AG09319 (cell line): ENCODE data around the gene TMEM236.

ENCODE experiments used
- DNase-seq: peaks from one replicate; pipeline ENCODE4 v3.0.0-alpha.2; 2010; ENCODE audit warnings: low read depth; ENCODE audit errors: extremely low read depth
- CTCF ChIP-seq: IDR thresholded peaks from 2 replicates; pipeline ENCODE4 v1.5.1; 2011; ENCODE audit warnings: low read depth, mild to moderate bottlenecking, inconsistent platforms, low read length, moderate library complexity

Gene TMEM236, protein sequence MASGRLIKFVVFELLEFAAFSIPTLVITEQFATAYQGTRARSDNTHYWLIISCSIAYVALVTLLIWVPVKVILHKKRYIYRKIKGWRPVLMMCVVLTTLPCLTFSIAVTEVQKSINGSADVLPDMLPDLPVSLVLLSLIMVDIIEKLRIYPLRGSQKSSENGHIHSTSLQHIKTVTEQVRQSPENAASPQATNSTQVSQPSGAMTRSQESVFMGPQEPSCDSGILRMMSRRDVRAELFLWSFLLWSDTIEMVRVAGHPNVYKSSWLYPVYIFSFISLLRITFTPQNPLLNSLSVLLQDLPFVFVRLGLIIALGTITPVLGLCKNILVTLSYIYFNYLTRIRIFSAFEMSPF

DNA sequence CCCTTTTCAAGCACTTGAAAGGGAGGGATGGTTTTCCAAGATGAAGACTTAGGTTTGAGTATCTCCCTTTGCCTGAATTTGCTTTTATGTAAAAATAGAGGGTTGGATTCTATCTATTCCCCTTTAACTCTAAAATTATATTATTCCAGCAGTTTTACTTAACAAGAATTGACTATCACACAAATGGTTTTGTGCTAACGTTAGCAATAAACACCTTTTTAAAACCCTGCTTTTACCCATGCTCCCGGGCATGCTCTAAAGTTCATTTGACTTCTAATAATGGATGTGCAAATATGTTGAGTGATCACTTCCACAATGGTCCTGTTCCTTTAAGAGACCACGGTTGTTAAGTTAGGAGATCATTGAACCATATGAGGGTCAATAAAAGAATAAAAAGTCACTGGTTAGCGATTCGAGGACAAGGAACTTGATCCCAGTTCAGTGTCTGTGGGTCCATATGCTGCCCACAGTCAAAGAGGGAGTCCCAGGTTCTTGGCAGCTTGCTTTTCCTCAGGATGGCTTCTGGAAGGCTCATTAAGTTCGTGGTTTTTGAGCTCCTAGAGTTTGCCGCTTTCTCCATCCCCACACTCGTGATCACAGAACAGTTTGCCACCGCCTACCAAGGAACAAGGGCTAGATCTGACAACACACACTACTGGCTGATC lies at the start of gene TMEM236:
Gene TMEM236 (plus strand): TSS at position 421 of the 665 bp plus-strand sequence. CDS start 95 bp downstream, at position 516.
- TF ChIP-seq CTCF: no peak
- no peak for DNase-seq

DNA sequence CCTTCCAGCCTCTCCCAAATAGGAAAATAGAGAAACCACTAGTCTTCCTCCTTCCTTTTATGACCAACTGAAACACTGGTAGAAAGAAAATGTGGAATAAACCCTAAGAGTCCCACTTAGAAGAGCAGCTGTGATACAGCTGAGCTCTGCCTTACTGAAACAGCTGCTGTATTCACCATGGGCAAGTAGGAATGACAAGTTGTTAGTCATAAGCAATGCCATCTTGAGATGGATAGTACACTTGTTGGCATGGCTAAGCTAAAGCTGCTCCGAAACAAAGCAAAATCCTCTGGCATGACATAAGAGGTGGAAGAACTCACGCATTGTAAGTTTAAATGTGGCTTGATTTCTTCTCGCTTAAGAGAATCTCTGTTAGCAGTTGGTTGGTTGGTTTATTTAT lies 48.3 kb upstream of the TMEM236 start:
- TF ChIP-seq CTCF: no peak
- no peak for DNase-seq

DNA sequence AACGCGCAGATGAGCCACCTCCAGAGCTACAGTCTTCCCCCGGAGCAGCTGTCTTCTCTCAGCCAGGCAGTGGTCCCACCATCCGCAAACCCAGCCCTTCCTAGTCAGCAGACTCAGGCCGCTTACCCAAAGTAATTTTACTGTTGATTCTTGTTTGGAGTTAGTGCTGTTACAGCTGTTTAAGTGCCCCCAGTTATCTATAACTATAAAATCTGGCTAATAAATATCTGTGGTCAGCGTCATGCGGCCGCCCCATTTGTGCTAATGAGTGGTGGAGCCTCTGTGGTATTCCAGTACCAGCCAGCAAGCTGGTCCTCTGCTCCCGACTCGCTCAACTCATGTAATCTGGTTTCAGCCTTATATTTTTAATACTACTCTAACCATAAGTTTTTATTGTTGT lies 43.2 kb upstream of the TMEM236 start:
- no peak for DNase-seq
- TF ChIP-seq CTCF: no peak

GRCh38 chr10:17709492-17709891 lies 42.5 kb upstream of the TMEM236 start:
- no peak for DNase-seq
- TF ChIP-seq CTCF: no peak

DNA sequence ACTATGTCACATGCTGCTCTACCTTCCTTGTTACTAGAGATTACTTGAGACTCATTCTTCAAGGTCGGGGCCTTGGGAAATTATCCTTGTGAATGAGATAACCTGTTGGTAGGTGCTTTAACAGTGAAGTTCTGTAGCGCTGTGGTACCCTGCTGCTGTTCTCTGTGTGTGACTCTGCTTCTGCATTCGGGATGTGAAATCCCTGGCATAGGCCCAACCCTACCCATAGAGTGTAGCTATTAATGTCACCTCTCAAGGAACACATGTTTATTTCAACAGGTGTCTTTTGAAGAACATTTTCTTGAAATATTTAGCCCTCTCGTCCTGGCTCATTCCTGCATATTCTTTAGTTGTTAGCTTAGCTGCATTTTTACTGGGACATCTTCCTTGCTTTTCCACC lies 41.8 kb upstream of the TMEM236 start:
- DNase-seq: no peak
- no peak for TF ChIP-seq CTCF

- no peak for DNase-seq
- no peak for TF ChIP-seq CTCF
These were observed 39.9 kb upstream of the TMEM236 start for GRCh38 chr10:17712053-17712452.

DNA sequence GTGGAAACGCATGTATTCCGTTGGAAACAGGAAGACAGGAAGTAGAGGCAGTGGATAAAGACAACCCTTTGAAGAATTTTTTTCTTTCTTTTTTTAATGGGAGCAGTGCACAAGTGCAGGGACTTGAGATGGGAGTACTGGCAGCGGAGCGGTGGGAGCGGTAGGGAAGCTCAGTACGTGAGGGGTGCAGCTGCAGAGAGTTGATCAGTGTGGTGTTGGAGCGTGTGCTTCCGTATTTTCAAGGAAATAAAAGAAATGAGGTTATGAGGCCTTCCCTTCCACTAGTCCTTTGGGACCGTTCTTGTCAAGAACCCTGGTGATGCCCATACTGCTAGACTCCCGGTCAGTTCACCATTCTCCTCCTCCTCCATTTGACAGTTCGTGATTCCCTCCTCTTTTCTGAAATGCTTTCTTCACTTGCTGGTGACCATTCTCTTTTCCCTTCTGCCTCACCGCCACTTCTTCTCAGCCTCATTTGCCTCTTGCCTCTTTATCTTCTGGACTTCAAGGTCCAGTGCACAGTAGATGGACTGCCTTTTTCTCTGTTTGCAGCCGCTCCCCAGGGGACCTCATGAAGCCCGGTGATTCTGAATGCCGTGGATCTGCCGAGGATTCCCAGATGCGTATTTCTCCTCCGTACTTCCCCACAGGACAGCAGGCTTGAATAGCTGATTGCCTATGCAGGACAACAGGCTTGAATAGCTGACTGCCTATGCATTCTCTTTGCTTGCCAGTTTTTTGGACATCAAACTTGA lies 39.1 kb upstream of the TMEM236 start:
- TF ChIP-seq CTCF: no peak
- DNase-seq: no peak
